ENCODE data around the gene CXCL8. TPM values are rescaled to one million over a fixed set of nuclear protein-coding genes. Genes with fewer than 3 reads are reported as not detected.

Gene CXCL8
- total and polyA plus RNA-seq, 11 donors: 0.15 to 7.5 (median 0.56) TPM; not detected in 3

DNA sequence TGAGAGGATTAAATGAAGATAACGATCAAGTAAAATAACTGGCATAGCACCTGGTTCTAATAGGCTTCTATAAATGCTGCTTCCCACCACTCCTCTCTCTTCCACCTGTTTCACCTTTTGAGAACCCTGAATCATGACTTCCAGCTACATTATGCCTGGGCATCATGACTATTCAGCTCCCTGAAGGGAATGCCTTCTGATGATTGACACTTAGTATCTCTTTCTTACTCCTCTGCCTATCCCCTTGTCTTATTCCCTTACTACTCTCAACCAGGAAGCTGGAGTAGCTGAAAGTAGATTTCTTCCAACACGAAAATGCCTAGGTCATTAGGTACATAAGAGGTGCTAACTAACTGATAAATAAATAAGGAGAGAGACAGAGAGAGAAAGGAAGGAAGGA is 24.7 kb upstream of the CXCL8 start:
- peaks cover 0 to 8% (median 0%) of the 10 kb centered on the region in 12 donors for H3K4me1 ChIP-seq
- H3K36me3 ChIP-seq: no peaks in the 10 kb centered on the region
- DNase-seq: no peak
- TF ChIP-seq, protein P1, sequence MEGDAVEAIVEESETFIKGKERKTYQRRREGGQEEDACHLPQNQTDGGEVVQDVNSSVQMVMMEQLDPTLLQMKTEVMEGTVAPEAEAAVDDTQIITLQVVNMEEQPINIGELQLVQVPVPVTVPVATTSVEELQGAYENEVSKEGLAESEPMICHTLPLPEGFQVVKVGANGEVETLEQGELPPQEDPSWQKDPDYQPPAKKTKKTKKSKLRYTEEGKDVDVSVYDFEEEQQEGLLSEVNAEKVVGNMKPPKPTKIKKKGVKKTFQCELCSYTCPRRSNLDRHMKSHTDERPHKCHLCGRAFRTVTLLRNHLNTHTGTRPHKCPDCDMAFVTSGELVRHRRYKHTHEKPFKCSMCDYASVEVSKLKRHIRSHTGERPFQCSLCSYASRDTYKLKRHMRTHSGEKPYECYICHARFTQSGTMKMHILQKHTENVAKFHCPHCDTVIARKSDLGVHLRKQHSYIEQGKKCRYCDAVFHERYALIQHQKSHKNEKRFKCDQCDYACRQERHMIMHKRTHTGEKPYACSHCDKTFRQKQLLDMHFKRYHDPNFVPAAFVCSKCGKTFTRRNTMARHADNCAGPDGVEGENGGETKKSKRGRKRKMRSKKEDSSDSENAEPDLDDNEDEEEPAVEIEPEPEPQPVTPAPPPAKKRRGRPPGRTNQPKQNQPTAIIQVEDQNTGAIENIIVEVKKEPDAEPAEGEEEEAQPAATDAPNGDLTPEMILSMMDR (IDR thresholded peaks at IDR 0.05): no peak
- TF ChIP-seq POLR2A (IDR thresholded peaks at IDR 0.05): no peak
- no peak overlapping the region for H3K4me3 ChIP-seq
- no peak overlapping the region for H3K27ac ChIP-seq
- H3K27me3 ChIP-seq: no peaks in the 10 kb centered on the region
- ATAC-seq: no peak
- 73 to 83% (median 78%) methylated on average over 2 of the region's 2 CpGs for WGBS, 4 donors
- intact Hi-C loops (cut with DNase I): no loop called here
- no peaks in the 10 kb centered on the region for H3K9me3 ChIP-seq

DNA sequence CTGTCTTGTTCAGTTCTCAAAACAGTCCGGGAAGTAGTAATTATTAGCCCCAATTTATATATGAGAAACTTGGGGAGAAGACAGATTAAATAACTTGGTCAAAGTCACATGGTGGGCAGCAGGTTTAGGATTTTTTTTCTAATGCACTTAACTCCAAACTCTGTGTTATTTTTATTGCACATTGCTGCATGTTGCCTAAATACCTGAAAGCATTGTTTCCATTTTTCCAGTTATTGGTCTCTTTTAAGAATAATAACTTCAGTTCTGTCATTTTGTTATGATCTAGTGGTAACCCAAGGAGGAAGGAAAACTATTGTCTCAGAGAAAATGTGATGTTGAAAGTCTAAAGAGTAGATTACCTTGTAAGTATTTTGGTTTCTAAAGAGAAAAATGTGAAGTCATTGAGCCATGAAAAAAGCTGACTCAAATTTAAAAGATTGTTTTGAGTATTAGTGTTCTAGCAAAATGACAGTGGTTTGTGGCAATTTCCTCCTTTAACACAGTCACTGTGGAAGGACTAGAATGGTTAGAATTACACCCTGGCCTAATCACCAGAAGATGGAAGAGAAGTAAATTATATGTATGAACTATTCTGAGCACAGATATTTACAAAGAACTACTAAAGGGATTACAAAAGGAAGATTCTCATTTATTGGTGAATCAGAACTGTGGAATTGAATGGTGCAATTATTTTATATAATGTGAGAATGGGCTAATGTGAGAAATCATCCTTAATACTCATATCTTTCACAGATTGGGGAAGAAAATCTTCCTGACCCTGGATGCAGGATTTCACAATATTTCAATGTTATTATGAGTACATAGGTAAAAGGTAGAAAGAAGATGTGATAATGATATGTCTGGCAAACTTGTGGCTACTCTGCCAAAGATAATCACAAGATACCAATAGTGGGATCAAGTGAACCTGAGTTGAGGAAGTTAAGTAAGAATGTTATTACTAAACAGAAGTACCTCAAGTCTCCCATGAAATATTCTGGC is 21.7 kb upstream of the CXCL8 start:
- DNase-seq: no peak
- intact Hi-C loops (cut with DNase I): no loop called here
- Histone ChIP-seq H3K4me1 (peaks cover 0 to 21% (median 0%) of the 10 kb centered on the region in 12 donors), H3K27me3 (no peaks in the 10 kb centered on the region), H3K4me3 (no peak overlapping the region), H3K27ac (peak overlapping the region in 1 of 12 donors; percentile 66), H3K9me3 (no peaks in the 10 kb centered on the region), H3K36me3 (no peaks in the 10 kb centered on the region)
- ATAC-seq: no peak
- WGBS, 4 donors: 84 to 89% (median 88%) methylated on average over 1 of the region's 1 CpG
- TF ChIP-seq, protein P1 (IDR thresholded peaks at IDR 0.05): no peak
- no peak for TF ChIP-seq POLR2A (IDR thresholded peaks at IDR 0.05)

DNA sequence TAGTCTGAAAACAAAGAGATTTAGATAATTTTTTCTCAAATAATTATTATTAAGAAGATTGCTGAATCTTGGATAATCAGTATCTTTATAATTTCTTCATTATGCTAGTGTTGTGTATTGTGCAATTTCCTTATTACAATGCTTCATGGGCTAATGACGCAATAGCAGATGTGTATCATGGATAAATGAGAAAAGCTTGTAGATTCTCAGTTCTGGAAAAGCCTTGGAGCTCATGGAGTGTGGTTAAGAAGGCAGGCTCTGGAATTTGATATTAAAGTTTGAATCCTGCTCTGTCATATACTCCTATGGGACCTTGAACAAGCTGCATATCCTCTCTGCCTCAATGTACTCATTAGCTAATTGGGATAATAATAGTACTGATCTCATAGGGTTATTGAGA is 18.9 kb upstream of the CXCL8 start:
- no peaks in the 10 kb centered on the region for H3K36me3 ChIP-seq
- intact Hi-C loops (cut with DNase I): loop anchor here in 4 of 10 donors (10.0 kb wide), 2 partner anchors 203 to 413 kb away; no protein-coding TSS in a partner anchor
- WGBS, 4 donors: 63 to 84% (median 81%) methylated on average over 1 of the region's 1 CpG

More for the DNA sequence above, 18.9 kb upstream of the CXCL8 start:
- DNase-seq: no peak
- no peak overlapping the region for H3K4me3 ChIP-seq
- H3K27ac ChIP-seq: peak overlapping the region in 2 of 12 donors; percentile 7 to 48
- no peaks in the 10 kb centered on the region for H3K9me3 ChIP-seq
- no peaks in the 10 kb centered on the region for H3K27me3 ChIP-seq
- no peak for TF ChIP-seq POLR2A (IDR thresholded peaks at IDR 0.05)
- TF ChIP-seq, protein P1 (IDR thresholded peaks at IDR 0.05): no peak
- H3K4me1 ChIP-seq: peaks cover 0 to 31% (median 0%) of the 10 kb centered on the region in 12 donors
- ATAC-seq: peak in 3 of 4 donors; percentile 20 to 84 (median 41)
